ENCODE measurements around the gene BBS5.

Gene BBS5

DNA sequence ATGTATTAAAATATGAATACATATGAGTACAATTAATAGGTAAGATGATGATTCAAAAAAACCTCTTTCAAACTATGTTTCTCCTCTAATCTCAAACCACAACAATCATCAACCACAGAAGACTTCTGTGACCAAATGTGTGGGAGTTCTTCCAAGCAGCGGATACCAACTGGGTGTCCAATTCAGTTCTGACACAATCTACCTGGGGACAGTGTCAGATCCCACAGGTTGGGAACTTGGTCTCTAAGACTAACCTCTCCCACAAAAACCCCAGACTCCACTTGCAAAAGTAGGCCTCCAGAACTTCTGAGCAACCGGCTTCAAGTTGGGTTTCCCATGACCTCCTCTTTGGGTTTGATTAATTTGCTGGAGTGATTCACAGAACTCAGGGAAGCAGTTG is 67.5 kb downstream of the BBS5 start:
- no peak for DNase-seq (ENCODE audit: low read depth)

All from fibroblast of gingiva (primary cell).